Neural progenitor cell (in vitro differentiated cells): ENCODE results near the gene CRACR2B.

ENCODE experiments used
- EZH2 ChIP-seq: fragments of 200-600 bp; sonication (generic); IDR thresholded peaks from 2 replicates; pipeline ENCODE4 v1.6.1; 2017; ENCODE audit warnings: antibody characterized with exemption, mild to moderate bottlenecking, moderate library complexity
- EZH2phosphoT487 ChIP-seq: fragments of 200-600 bp; sonication (generic); IDR thresholded peaks from 2 replicates; pipeline ENCODE4 v1.6.1; 2017; ENCODE audit warnings: antibody characterized with exemption
- TF ChIP-seq, protein P1 (sequence below): fragments of 200-600 bp; sonication (generic); IDR thresholded peaks from 2 replicates; pipeline ENCODE4 v1.5.1; 2017; ENCODE audit warnings: antibody characterized with exemption, mild to moderate bottlenecking

DNA sequence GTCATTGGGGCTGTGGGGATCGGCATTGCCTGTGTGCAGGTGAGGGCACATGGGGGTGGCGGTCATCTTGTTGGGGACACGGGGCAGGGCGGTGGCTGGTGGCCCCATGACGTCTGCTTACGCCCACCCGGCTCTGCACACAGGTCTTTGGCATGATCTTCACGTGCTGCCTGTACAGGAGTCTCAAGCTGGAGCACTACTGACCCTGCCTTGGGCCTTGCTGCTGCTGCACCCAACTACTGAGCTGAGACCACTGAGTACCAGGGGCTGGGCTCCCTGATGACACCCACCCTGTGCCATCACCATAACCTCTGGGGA, 10.2 kb downstream of the CRACR2B start:
- TF ChIP-seq, protein P1, sequence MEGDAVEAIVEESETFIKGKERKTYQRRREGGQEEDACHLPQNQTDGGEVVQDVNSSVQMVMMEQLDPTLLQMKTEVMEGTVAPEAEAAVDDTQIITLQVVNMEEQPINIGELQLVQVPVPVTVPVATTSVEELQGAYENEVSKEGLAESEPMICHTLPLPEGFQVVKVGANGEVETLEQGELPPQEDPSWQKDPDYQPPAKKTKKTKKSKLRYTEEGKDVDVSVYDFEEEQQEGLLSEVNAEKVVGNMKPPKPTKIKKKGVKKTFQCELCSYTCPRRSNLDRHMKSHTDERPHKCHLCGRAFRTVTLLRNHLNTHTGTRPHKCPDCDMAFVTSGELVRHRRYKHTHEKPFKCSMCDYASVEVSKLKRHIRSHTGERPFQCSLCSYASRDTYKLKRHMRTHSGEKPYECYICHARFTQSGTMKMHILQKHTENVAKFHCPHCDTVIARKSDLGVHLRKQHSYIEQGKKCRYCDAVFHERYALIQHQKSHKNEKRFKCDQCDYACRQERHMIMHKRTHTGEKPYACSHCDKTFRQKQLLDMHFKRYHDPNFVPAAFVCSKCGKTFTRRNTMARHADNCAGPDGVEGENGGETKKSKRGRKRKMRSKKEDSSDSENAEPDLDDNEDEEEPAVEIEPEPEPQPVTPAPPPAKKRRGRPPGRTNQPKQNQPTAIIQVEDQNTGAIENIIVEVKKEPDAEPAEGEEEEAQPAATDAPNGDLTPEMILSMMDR, result no peak
- TF ChIP-seq EZH2phosphoT487 (no peak), EZH2 (no peak)
